CD4-positive, alpha-beta T cell treated with Interleukin-10 for 1 hour (primary cell): ENCODE data around the gene SLC22A25.
"Not testable (repeated sequence)": the region's sequence is repeated elsewhere in the genome, so short reads cannot be mapped to it uniquely, and the experiment has no call there.

Experiments used
- DNase-seq: peaks from one replicate; pipeline ENCODE4 v3.0.0-alpha.2; 2020

Gene SLC22A25

GRCh38 chr11:63243533-63243932, at the start of gene SLC22A25:
Gene SLC22A25, minus strand, starts transcription at chr11:63243599. Its CDS starts 13,947 bp downstream, at chr11:63229652.
- DNase-seq = no peak

GRCh38 chr11:63290285-63290684, 46.9 kb upstream of the SLC22A25 start:
- no peak for DNase-seq

DNA sequence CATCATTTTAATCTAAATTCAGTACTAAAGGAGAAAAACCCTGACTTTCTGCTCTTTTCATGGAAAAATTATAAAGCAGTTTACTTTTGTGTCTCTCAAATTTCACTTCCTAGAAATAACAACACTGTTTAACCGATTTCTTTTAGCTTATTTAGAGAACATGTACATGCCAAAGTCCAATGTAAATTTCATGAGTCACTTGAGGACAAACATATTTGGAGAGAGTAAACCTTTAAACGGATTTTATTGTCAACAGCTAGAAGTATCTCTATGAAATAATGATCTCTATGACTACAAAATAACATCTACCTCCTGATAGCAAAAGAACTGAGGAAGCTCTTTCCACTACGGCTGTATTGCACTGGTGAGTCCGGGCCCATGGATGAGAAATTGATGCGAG, 46.3 kb upstream of the SLC22A25 start:
- no peak for DNase-seq

DNA sequence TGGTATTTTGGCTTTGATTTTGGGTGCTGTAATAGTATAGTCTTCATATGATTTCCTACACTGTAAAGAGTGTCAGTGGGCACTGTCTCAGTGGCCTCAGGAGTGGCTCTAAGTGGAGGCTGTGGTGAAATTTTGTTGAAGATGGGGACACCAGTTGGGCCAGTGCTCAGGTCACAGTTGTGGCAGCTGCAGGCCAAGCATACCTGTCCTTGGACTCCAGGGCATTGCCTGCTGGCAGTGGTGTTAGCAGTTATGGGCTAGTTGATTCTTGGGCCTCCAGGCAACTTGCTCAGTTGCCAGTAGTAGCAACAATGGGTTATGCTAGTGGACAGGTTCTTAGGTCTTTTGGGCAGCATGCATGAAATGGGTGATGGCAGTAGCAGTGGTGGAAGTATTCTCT, 39.2 kb upstream of the SLC22A25 start:
- no peak for DNase-seq

DNA sequence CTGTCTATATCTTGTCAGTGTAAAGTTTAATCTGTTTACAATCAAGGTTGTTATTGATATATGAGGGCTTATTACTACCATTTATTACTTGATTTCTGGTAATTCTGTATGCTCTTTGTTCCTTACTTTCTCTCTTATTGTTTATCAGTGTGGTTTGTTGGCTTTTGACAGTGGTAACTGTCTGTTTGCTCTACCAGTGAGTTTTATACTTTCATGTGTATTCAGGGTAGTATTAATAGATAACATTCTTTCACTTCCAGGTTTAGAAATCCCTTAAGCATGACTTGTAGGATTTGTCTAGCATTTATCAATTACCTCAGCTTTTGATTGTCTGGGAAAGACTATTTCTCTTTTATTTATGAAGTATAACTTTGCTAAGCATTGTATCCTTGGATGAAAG, 37.5 kb upstream of the SLC22A25 start:
- no peak for DNase-seq

GRCh38 chr11:63277345-63277943, 34.0 kb upstream of the SLC22A25 start:
- peak; percentile 1 for DNase-seq

- no peak for DNase-seq
Observed at GRCh38 chr11:63274776-63275175, 31.4 kb upstream of the SLC22A25 start.

DNA sequence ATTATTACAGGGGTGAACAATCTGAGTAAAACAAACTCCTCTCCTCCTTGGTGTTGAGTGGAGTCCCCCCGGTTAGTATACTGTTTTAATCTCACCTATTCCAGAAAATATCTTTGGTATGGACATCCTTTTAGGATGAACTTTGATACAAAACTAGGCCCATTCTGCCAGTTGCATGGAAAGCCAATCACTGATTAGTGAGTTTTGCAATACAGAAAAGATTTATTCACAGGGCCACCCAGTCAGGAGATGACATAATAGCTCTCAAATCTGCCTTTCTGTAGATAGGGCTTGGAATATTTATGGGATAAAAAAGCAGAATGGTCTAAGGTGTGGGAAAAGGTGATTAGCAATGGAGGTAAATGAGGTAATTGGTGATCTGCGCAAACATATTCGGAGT, 30.3 kb upstream of the SLC22A25 start:
- no peak for DNase-seq

GRCh38 chr11:63262547-63262946, 19.1 kb upstream of the SLC22A25 start:
- no peak for DNase-seq

GRCh38 chr11:63251312-63251711, 7.9 kb upstream of the SLC22A25 start:
- DNase-seq = no peak

GRCh38 chr11:63250162-63251050, 7.0 kb upstream of the SLC22A25 start:
- DNase-seq = no peak

DNA sequence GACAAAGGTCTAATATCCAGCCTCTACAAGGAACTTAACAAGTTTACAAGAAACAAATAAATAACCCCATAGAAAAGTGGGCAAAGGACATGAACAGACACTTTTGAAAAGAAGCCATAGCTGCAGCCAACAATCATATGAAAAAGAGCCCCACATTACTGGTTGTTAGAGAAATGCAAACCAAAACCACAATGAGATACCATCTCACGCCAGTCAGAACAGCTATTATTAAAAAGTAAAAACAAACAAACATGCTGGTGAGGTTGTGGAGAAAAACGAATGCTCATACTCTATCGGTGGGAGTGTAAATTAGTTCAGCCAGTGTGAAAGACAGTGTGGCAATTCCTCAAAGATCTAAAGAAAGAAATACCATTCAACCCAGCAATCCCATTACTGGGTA, 5.6 kb upstream of the SLC22A25 start:
- no peak for DNase-seq

DNA sequence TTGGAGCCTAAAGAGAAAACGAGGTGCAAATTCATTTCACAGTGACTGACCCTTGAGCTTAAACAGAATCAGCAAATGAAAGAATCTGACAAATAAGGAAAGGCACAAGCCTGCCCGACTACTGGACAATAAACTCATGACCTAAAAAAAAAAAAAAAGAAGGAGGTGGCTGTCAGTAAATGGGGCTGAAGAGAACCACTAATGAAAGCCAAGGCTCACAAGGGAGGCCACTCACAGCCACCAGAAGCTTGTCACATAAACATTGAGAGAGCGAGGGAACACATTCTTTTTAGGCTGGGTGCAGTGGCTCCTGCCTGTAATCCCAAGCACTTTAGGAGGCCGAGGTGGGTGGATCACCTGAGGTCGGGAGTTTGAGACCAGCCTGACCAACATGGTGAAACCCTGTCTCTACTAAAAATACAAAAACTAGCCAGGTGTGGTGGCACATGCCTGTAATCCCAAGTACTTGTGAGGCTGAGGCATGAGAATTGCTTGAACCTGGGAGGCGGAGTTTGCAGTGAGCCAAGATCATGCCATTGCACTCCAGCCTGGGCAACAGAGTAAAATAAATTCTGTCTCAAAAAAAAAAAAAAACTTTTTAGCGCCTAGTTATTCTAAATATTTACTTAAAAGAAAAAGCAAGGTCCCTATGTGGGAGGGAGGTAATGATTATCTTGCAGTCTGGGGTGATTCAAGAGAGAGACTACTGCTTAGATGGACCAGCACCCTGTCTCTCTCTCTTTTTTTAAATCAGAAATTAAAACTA, 4.0 kb upstream of the SLC22A25 start:
- not testable (repeated sequence) for DNase-seq

GRCh38 chr11:63246045-63246444, 2.6 kb upstream of the SLC22A25 start:
- DNase-seq = no peak

DNA sequence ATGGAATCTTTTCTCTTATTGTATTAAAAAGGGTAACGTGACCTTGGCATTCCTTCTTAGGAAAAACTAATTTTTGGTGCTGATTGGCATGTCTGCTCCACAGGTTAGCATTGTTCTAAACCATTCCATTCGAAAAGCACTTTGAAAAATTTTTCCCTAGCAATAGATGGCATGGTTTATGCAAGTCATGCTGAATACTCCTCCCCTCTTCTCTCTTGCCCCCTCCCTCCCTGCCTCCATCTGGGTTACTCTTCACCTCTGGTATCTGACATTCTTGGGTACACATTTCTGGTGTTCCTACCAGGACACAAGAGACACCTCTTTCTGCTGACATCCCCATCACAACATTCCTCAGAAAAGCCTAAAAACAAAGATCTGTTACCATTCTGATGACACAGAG, 1.5 kb upstream of the SLC22A25 start:
- DNase-seq = no peak

GRCh38 chr11:63242089-63242781, 1.2 kb downstream of the SLC22A25 start:
- DNase-seq = no peak

- no peak for DNase-seq
Observed at GRCh38 chr11:63240791-63241379, 2.5 kb downstream of the SLC22A25 start.

DNA sequence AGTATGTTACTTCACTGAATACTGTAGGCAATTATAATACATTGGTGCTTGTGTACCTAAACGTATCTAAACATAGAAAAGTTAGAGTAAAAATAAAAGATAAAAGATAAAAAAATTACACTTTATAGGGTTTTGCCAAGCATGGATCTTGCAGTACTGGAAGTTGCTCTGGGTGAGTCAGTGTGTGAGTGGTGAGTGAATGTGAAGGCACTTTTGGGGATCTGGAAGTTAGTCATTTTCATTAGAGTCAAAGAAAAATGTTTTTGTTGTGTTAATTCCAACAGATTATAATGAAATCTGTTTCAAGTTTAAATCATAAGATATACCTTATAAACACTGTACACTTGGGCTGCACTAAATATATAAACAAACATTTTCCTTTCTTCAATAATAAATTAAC, 3.3 kb downstream of the SLC22A25 start:
- DNase-seq = no peak

DNA sequence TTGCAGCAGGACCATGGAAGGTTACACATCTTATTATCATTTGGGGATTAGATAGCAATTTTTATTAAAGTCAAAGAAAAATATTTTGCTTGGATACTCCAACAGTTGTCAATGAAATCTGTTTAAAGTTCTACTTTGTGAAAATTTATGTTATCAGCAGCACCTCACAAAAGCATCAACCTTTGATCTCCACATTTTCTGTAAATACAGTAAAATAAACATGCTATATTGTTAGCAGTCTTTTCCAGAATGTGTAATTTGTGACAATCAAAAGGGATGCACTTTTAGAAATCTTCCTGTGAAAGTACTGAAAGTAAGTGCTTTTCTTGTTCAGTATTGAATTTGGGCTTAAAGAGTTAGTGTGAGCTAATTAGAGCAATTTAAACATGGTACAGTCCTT, 4.1 kb downstream of the SLC22A25 start:
- DNase-seq = no peak

- no peak for DNase-seq
Observed at GRCh38 chr11:63237413-63237812, 6.0 kb downstream of the SLC22A25 start.

DNA sequence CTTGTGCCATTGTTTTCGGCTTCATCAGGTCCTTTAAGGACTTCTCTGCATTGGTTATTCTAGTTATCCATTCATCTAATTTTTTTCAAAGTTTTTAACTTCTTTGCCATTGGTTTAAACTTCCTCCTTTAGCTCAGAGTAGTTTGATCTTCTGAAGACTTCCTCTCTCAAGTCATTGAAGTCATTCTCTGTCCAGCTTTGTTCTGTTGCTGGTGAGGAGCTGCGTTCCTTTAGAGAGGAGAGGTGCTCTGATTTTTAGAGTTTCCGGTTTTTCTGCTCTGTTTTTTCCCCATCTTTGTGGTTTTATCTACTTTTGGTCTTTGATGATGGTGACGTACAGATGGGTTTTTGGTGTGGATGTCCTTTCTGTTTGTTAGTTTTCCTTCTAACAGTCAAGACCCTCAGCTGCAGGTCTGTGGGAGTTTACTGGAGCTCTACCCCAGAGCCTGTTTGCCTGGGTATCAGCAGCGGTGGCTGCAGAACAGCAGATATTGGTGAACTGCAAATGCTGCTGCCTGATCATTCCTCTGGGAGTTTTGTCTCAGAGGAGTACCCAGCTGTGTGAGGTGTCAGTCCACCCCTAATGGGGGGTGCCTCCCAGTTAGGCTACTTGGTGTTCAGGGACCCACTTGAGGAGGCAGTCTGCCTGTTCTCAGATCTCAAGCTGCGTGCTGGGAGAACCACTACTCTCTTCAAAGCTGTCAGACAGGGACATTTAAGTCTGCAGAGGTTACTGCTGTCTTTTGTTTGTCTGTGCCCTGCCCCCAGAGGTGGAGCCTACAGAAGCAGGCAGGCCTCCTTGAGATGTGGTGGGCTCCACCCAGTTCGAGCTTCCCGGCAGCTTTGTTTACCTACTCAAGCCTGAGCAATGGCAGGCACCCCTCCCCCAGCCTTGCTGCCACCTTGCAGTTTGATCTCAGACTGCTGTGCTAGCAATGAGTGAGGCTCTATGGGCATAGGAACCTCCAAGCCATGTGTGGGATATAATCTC, 7.6 kb downstream of the SLC22A25 start:
- peak; percentile 31 for DNase-seq
